ENCODE results near the gene TRIM9. TPM values are rescaled to one million over a fixed set of nuclear protein-coding genes. Genes with fewer than 3 reads are reported as not detected.

TRIM9 gene
- total RNA-seq, 2 experiments from 2014 or later, result 0.19 to 0.45 TPM

DNA sequence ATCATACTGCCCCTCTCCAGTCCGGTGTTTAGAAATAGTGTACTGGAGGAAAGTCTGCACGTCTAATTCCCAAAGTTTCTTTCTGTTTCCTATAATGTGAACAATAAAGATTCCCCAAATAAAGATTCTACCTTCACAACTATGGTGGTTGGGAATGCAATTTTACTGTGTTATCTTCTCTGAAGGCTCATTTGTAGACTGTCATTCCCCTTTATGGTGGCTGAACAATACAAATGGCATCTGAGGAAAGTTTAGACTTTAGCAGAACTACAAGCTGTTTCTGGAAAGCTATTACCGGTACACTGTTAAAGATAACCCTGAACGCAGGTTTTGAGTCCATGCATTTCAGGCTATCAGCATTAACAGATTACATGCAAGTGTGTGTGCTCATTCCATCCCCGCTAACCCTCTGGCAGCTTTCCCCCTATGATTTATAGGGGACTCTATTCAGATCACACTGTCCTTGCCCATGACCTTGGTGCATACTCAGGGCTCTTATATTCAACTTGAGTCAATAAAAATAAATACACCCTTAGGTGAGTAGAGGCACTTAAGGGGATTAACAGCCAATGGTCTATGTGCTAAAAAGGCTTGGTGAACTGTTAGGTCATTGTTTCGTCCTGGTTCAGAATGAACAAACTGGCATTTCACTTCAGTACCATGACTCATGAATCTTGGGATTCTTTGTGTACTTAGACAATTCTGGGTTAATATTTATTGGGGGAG is 89.9 kb downstream of the TRIM9 start:
- intact Hi-C loops (cut with DNase I, micrococcal nuclease), result no loop called here
- ATAC-seq (ENCODE audit: poor library complexity), result no peak

DNA sequence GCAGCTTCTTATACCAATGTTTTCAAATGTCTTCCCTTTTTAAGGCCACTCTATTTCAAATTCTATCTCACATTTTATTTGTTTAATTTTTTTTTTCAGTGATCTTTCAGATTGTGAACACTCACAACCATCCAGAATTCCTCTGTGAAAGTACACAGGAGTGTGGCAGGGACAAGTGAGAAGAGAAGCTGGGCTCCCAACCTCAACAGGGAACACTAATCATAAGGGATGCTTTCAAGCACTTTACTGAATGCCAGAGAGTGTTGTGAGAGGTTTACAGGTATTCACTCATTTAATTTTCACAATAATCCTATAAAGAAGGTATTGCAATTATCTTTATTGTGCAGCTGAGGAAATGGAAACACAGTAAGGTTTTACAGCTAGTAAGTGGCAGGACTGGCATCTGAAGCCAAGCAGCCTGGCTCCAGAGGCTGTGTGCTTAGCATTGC is 90.5 kb downstream of the TRIM9 start:
- no peak for DNase-seq
- intact Hi-C loops (cut with DNase I, micrococcal nuclease), result no loop called here
- no peaks in the 10 kb centered on the region for H3K9me3 Mint-ChIP-seq
- no peaks in the 10 kb centered on the region for H3K4me1 Mint-ChIP-seq (ENCODE audit: low read depth)
- H3K27me3 Mint-ChIP-seq, result no peaks in the 10 kb centered on the region
- Histone ChIP-seq H3K4me1 (ENCODE audit: insufficient read depth, low read length) (no peaks in the 10 kb centered on the region), H3K9me3 (ENCODE audit: control insufficient read depth in 1 of 2, insufficient read depth in 1 of 2, low read length in 2 of 2) (no peaks in the 10 kb centered on the region), H3K27ac (ENCODE audit: low read depth in 1 of 2, low read length in 2 of 2) (no peak overlapping the region), H3K27me3 (ENCODE audit: control insufficient read depth in 1 of 2, insufficient read depth in 2 of 2, low read length in 2 of 2) (peaks cover 0 to 2% of the 10 kb centered on the region in 2 experiments), H3K36me3 (ENCODE audit: insufficient read depth, low read length) (no peaks in the 10 kb centered on the region), H3K4me3 (ENCODE audit: low read length) (no peak overlapping the region)
- ChIA-PET POLR2A (no interaction called here), CTCF (no interaction called here)
- TF ChIP-seq, protein P1, sequence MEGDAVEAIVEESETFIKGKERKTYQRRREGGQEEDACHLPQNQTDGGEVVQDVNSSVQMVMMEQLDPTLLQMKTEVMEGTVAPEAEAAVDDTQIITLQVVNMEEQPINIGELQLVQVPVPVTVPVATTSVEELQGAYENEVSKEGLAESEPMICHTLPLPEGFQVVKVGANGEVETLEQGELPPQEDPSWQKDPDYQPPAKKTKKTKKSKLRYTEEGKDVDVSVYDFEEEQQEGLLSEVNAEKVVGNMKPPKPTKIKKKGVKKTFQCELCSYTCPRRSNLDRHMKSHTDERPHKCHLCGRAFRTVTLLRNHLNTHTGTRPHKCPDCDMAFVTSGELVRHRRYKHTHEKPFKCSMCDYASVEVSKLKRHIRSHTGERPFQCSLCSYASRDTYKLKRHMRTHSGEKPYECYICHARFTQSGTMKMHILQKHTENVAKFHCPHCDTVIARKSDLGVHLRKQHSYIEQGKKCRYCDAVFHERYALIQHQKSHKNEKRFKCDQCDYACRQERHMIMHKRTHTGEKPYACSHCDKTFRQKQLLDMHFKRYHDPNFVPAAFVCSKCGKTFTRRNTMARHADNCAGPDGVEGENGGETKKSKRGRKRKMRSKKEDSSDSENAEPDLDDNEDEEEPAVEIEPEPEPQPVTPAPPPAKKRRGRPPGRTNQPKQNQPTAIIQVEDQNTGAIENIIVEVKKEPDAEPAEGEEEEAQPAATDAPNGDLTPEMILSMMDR (IDR thresholded peaks at IDR 0.05), result no peak
- ATAC-seq (ENCODE audit: poor library complexity), result no peak
- H3K27ac Mint-ChIP-seq, result no peak overlapping the region
- no peaks in the 10 kb centered on the region for H3K36me3 Mint-ChIP-seq (ENCODE audit: low read depth)
- H3K4me3 Mint-ChIP-seq, result no peak overlapping the region

More for the DNA sequence above, 89.9 kb downstream of the TRIM9 start:
- Mint-ChIP-seq H3K4me1 (ENCODE audit: low read depth) (no peaks in the 10 kb centered on the region), H3K4me3 (no peak overlapping the region), H3K36me3 (ENCODE audit: low read depth) (no peaks in the 10 kb centered on the region), H3K27ac (no peak overlapping the region), H3K9me3 (no peaks in the 10 kb centered on the region), H3K27me3 (no peaks in the 10 kb centered on the region)
- no peaks in the 10 kb centered on the region for H3K4me1 ChIP-seq (ENCODE audit: insufficient read depth, low read length)
- TF ChIP-seq, protein P1 (IDR thresholded peaks at IDR 0.05), result no peak
- H3K27me3 ChIP-seq (ENCODE audit: control insufficient read depth in 1 of 2, insufficient read depth in 2 of 2, low read length in 2 of 2), result no peaks in the 10 kb centered on the region
- CTCF ChIA-PET, result no interaction called here
- no peak overlapping the region for H3K27ac ChIP-seq (ENCODE audit: low read depth in 1 of 2, low read length in 2 of 2)
- H3K9me3 ChIP-seq (ENCODE audit: control insufficient read depth in 1 of 2, insufficient read depth in 1 of 2, low read length in 2 of 2), result no peaks in the 10 kb centered on the region
- DNase-seq, result no peak
- no peak overlapping the region for H3K4me3 ChIP-seq (ENCODE audit: low read length)
- no peaks in the 10 kb centered on the region for H3K36me3 ChIP-seq (ENCODE audit: insufficient read depth, low read length)
- POLR2A ChIA-PET, result no interaction called here

DNA sequence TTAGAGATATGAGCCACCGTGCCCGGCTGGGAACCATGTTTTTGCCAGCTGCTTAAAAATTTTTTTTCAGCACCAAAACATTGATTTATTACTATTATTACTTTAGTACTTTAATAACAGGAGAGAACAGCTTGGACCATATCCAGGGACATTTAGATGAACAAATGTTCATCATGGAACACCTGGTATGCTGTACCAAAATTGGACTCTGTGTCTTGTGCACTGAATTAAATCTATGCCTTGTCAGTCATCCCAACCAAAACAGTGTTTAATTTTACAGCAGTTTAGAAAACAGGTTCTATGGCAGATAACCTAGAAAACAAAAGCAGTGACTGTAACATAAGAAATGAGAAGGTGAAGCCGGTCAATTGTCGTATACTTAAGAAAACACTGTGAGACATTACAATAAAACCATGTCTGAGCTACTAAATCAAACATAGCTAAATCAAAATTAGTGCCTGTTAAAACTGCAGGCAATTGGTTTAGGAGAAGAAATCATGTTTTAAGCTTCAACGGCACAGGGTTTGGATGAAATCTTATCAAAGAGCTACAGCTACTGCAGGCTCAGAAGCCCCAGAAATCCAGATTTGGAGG is 92.4 kb downstream of the TRIM9 start:
- POLR2A ChIA-PET, result no interaction called here
- Mint-ChIP-seq H3K36me3 (ENCODE audit: low read depth) (no peaks in the 10 kb centered on the region), H3K27ac (no peak overlapping the region), H3K4me3 (no peak overlapping the region), H3K27me3 (no peaks in the 10 kb centered on the region), H3K9me3 (no peaks in the 10 kb centered on the region), H3K4me1 (ENCODE audit: low read depth) (no peaks in the 10 kb centered on the region)
- no peak overlapping the region for H3K27ac ChIP-seq (ENCODE audit: low read depth in 1 of 2, low read length in 2 of 2)
- no peaks in the 10 kb centered on the region for H3K9me3 ChIP-seq (ENCODE audit: control insufficient read depth in 1 of 2, insufficient read depth in 1 of 2, low read length in 2 of 2)
- peaks cover 0 to 2% of the 10 kb centered on the region in 2 experiments for H3K27me3 ChIP-seq (ENCODE audit: control insufficient read depth in 1 of 2, insufficient read depth in 2 of 2, low read length in 2 of 2)
- CTCF ChIA-PET, result no interaction called here
- H3K36me3 ChIP-seq (ENCODE audit: insufficient read depth, low read length), result no peaks in the 10 kb centered on the region
- TF ChIP-seq, protein P1 (IDR thresholded peaks at IDR 0.05), result no peak
- no peak overlapping the region for H3K4me3 ChIP-seq (ENCODE audit: low read length)
- ATAC-seq (ENCODE audit: poor library complexity), result no peak
- no peak for DNase-seq
- intact Hi-C loops (cut with DNase I, micrococcal nuclease), result no loop called here
- H3K4me1 ChIP-seq (ENCODE audit: insufficient read depth, low read length), result no peaks in the 10 kb centered on the region

Data from CD4-positive, alpha-beta T cell (primary cell).